Activated CD8-positive, alpha-beta T cell treated with anti-CD3 and anti-CD28 coated beads for 36 hours (primary cell): Measurements from ENCODE around the gene HIP1R. TPM values are rescaled to one million over a fixed set of nuclear protein-coding genes. Genes with fewer than 3 reads are reported as not detected.
"Not testable (repeated sequence)": the region's sequence is repeated elsewhere in the genome, so short reads cannot be mapped to it uniquely, and the experiment has no call there.

ENCODE experiments used
- ATAC-seq: fragments of 200-7000 bp; cut with Tn5 transposase; one replicate; pipeline ENCODE4 v1.10.0; 2021; ENCODE audit warnings: mild to moderate bottlenecking, moderate library complexity
- CTCF ChIA-PET: fragments of 350-600 bp; sonication (Branson Sonifier 250); formaldehyde crosslinking; loops from one replicate; lab custom pipeline; 2021; ENCODE audit warnings: antibody characterized with exemption; lab: Charles Lee
- POLR2A ChIA-PET: fragments of 350-600 bp; sonication (Branson Sonifier 250); formaldehyde crosslinking; loops from one replicate; lab custom pipeline; 2021; ENCODE audit warnings: antibody characterized with exemption; lab: Charles Lee
- DNase-seq: peaks from one replicate; pipeline ENCODE4 v3.0.0-alpha.2; 2020
- H3K27ac Mint-ChIP-seq: one replicate; pipeline ENCODE4 v1.8.0; 2021; ENCODE audit warnings: mild to moderate bottlenecking, mixed read lengths
- H3K27me3 Mint-ChIP-seq: one replicate; pipeline ENCODE4 v1.8.0; 2021; ENCODE audit warnings: mixed read lengths
- H3K36me3 Mint-ChIP-seq: one replicate; pipeline ENCODE4 v1.8.0; 2021; ENCODE audit warnings: low read depth, mixed read lengths
- H3K4me1 Mint-ChIP-seq: one replicate; pipeline ENCODE4 v1.8.0; 2021; ENCODE audit warnings: low read depth, mixed read lengths
- H3K4me3 Mint-ChIP-seq: one replicate; pipeline ENCODE4 v1.8.0; 2021; ENCODE audit warnings: mild to moderate bottlenecking, moderate library complexity, mixed read lengths
- H3K9me3 Mint-ChIP-seq: one replicate; pipeline ENCODE4 v1.8.0; 2021; ENCODE audit warnings: mixed read lengths
- intact Hi-C: fragments of 100-400 bp; cut with micrococcal nuclease; formaldehyde crosslinking; loops from one replicate; pipeline ENCODE4 v1.10.0; 2022
- total RNA-seq, 2 experiments: library from RNA; stranded (reverse); gene quantifications; one replicate each; pipeline ENCODE4 v1.2.3, GENCODE V29; 2021
- TF ChIP-seq, protein P1 (sequence below): fragments of 200-600 bp; IDR thresholded peaks from one replicate; pipeline ENCODE4 v1.8.0; 2022; ENCODE audit warnings: antibody characterized with exemption, mild to moderate bottlenecking

The HIP1R gene
- total RNA-seq, 2 experiments from 2014 or later: 22.8 to 22.9 TPM

DNA sequence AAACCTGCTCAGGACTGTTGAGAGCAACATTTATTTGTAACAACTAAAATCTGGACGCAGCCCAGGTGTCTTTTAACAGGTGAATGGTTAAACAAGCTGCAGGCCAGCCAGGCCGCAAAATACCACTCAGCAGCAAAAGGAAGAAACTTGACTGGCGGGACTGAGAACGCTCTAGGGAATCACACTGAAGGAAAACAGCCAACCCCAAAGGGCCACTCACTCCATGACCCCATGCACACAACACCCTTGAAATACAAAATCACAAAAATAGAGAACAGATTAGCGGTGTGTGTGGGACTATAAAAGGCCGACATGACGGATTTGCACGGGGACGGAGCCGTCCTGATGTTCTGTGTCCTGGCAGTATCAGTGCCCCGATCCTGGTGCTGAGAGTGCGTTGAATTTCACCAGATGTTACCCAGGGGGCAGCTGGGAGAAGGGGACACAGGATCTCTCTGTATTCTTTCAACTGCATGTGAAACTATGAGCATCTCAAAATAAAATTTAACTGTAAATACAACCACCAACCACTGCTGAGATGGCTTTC lies 37.6 kb downstream of the HIP1R start:
- TF ChIP-seq, protein P1, sequence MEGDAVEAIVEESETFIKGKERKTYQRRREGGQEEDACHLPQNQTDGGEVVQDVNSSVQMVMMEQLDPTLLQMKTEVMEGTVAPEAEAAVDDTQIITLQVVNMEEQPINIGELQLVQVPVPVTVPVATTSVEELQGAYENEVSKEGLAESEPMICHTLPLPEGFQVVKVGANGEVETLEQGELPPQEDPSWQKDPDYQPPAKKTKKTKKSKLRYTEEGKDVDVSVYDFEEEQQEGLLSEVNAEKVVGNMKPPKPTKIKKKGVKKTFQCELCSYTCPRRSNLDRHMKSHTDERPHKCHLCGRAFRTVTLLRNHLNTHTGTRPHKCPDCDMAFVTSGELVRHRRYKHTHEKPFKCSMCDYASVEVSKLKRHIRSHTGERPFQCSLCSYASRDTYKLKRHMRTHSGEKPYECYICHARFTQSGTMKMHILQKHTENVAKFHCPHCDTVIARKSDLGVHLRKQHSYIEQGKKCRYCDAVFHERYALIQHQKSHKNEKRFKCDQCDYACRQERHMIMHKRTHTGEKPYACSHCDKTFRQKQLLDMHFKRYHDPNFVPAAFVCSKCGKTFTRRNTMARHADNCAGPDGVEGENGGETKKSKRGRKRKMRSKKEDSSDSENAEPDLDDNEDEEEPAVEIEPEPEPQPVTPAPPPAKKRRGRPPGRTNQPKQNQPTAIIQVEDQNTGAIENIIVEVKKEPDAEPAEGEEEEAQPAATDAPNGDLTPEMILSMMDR: no peak
- ChIA-PET POLR2A (interaction anchor here (0.8 to 21.6 kb wide), 7 partner anchors 10 to 102 kb away, joined by 3 to 239 read pairs (median 3); partner anchors contain the start of genes ABCB9 and VPS37B), CTCF (interaction anchor here (1.2 to 6.2 kb wide), 9 partner anchors 9 to 365 kb away, joined by 3 to 55 read pairs (median 6); no protein-coding TSS in a partner anchor)
- Mint-ChIP-seq H3K4me3 (no peak overlapping the region), H3K4me1 (peaks cover 66% of the 10 kb centered on the region), H3K27ac (no peak overlapping the region), H3K36me3 (peaks cover 28% of the 10 kb centered on the region), H3K27me3 (peaks cover 6% of the 10 kb centered on the region), H3K9me3 (no peaks in the 10 kb centered on the region)
- DNase-seq (no peak), ATAC-seq (no peak)
- intact Hi-C loops: no loop called here

- no peaks in the 10 kb centered on the region for H3K9me3 Mint-ChIP-seq
- peaks cover 8% of the 10 kb centered on the region for H3K27me3 Mint-ChIP-seq
- peaks cover 30% of the 10 kb centered on the region for H3K36me3 Mint-ChIP-seq
- H3K27ac Mint-ChIP-seq: peak overlapping the region; percentile 14
- H3K4me1 Mint-ChIP-seq: peaks cover 71% of the 10 kb centered on the region
- TF ChIP-seq, protein P1: no peak
- H3K4me3 Mint-ChIP-seq: no peak overlapping the region
- POLR2A ChIA-PET: interaction anchor here (0.6 to 21.6 kb wide), 5 partner anchors 9 to 526 kb away, joined by 3 to 239 read pairs (median 4); partner anchors contain the start of genes ABCB9 and VPS37B
- no peak for DNase-seq
- CTCF ChIA-PET: interaction anchor here (1.0 to 6.2 kb wide), 7 partner anchors 9 to 364 kb away, joined by 3 to 55 read pairs (median 3); no protein-coding TSS in a partner anchor
- intact Hi-C loops: no loop called here
- no peak for ATAC-seq
Measured at GRCh38 chr12:122873540-122873939, 38.3 kb downstream of the HIP1R start.

- POLR2A ChIA-PET: interaction anchor here (1.1 to 21.6 kb wide), 4 partner anchors 9 to 31 kb away, joined by 3 to 239 read pairs (median 4); partner anchors contain the start of gene VPS37B
- peak overlapping the region; percentile 7 for H3K27ac Mint-ChIP-seq
- CTCF ChIA-PET: interaction anchor here (1.0 to 6.2 kb wide), 5 partner anchors 9 to 56 kb away, joined by 3 to 55 read pairs (median 3); no protein-coding TSS in a partner anchor
- TF ChIP-seq, protein P1: peak; percentile 11
- intact Hi-C loops: no loop called here
- ATAC-seq (peak; percentile 64), DNase-seq (peak; percentile 78)
- H3K36me3 Mint-ChIP-seq: peaks cover 25% of the 10 kb centered on the region
- peaks cover 76% of the 10 kb centered on the region for H3K4me1 Mint-ChIP-seq
- H3K4me3 Mint-ChIP-seq: no peak overlapping the region
- H3K27me3 Mint-ChIP-seq: peaks cover 8% of the 10 kb centered on the region
- H3K9me3 Mint-ChIP-seq: no peaks in the 10 kb centered on the region
Measured at GRCh38 chr12:122874081-122874480, 38.8 kb downstream of the HIP1R start.

GRCh38 chr12:122875590-122876220 lies 40.4 kb downstream of the HIP1R start:
- Mint-ChIP-seq H3K27me3 (peaks cover 12% of the 10 kb centered on the region), H3K9me3 (no peaks in the 10 kb centered on the region), H3K27ac (peak overlapping the region; percentile 71), H3K4me3 (no peak overlapping the region), H3K36me3 (peaks cover 24% of the 10 kb centered on the region), H3K4me1 (peaks cover 92% of the 10 kb centered on the region)
- DNase-seq: peak; percentile 47
- ATAC-seq: peak; percentile 57
- intact Hi-C loops: no loop called here
- ChIA-PET CTCF (no interaction called here), POLR2A (interaction anchor here (0.6 to 21.6 kb wide), 4 partner anchors 13 to 71 kb away, joined by 3 to 239 read pairs (median 4); partner anchors contain the start of gene VPS37B)
- TF ChIP-seq, protein P1: no peak

DNA sequence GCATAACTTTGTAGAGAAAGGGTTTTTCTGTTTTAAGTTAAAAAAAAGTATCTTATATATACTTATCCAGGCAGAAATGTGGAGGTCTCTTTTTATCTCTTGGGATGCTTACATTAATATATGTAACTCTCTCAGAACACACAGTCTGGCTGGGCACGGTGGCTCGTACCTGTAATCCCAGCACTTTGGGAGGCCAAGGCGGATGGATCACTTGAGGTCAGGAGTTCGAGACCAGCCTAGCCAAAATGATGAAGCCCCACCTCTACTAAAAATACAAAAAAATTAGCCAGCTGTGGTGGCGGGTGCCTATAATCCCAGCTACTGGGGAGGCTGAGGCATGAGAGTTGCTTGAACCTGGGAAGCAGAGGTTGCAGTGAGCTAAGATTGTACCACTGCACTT lies 41.0 kb downstream of the HIP1R start:
- H3K9me3 Mint-ChIP-seq, H3K27ac Mint-ChIP-seq, intact Hi-C loops, DNase-seq, ATAC-seq, H3K4me3 Mint-ChIP-seq: not testable (repeated sequence)
- Mint-ChIP-seq H3K4me1 (peaks cover 92% of the 10 kb centered on the region), H3K27me3 (peaks cover 12% of the 10 kb centered on the region), H3K36me3 (peaks cover 25% of the 10 kb centered on the region)
- POLR2A ChIA-PET: interaction anchor here (21.6 kb wide), 1 partner anchor 22 kb away, joined by 239 read pairs; the partner anchor contains the start of gene VPS37B
- CTCF ChIA-PET: interaction anchor here (0.7 kb wide), 1 partner anchor 9 kb away, joined by 3 read pairs; no protein-coding TSS in a partner anchor
